Tibial artery (tissue), 4 donors: Measurements from ENCODE around the gene THSD7A.
"Not testable (repeated sequence)": the region's sequence is repeated elsewhere in the genome, so short reads cannot be mapped to it uniquely, and the experiment has no call there.

ENCODE experiments used
- DNase-seq, 2 donors: peaks; one replicate each; pipeline ENCODE4 v3.0.0-alpha.2; 2019
- H3K27ac ChIP-seq, 2 donors: fragments of 200-600 bp; sonication (generic) in 1 of 2; 1 replicate in 1 of 2; 2 replicates in 1 of 2; pipeline ENCODE4 v1.5.1; 2018 to 2019; ENCODE audit warnings: mild to moderate bottlenecking in 1 of 2
- H3K27me3 ChIP-seq, 2 donors: fragments of 200-600 bp; sonication (generic) in 1 of 2; one replicate each; pipeline versions ENCODE4 v1.5.1 to v1.6.0; 2016 to 2019
- H3K36me3 ChIP-seq, 3 donors: fragments of 200-600 bp; sonication (generic) in 2 of 3; one replicate each; pipeline ENCODE4 v1.5.1; 2016 to 2019; ENCODE audit warnings: mild to moderate bottlenecking in 2 of 3
- H3K4me1 ChIP-seq, 4 donors: fragments of 200-600 bp; sonication (generic) in 2 of 4; 1 replicate in 3 of 4; 2 replicates in 1 of 4; pipeline ENCODE4 v1.5.1; 2016 to 2019
- H3K4me3 ChIP-seq, 2 donors: fragments of 200-600 bp; sonication (generic) in 1 of 2; 1 replicate in 1 of 2; 2 replicates in 1 of 2; pipeline ENCODE4 v1.5.1; 2018 to 2019; ENCODE audit warnings: mild to moderate bottlenecking in 2 of 2
- H3K9me3 ChIP-seq, 3 donors: fragments of 200-600 bp; sonication (generic) in 1 of 3; one replicate each; pipeline ENCODE4 v1.5.1; 2016 to 2019
- intact Hi-C: fragments of 100-400 bp; cut with DNase I; formaldehyde crosslinking; loops from one replicate; pipeline ENCODE4 v1.15.0; 2023; ENCODE audit warnings: low total_unique reads
- TF ChIP-seq, protein P1 (sequence below), 2 experiments: fragments of 200-600 bp in 1 of 2; fragments of 450-650 bp in 1 of 2; IDR thresholded peaks; one replicate each; pipeline ENCODE4 v1.5.1; 2017 to 2019; ENCODE audit warnings: antibody characterized with exemption in 2 of 2, mild to moderate bottlenecking in 1 of 2, moderate library complexity in 1 of 2

THSD7A gene

DNA sequence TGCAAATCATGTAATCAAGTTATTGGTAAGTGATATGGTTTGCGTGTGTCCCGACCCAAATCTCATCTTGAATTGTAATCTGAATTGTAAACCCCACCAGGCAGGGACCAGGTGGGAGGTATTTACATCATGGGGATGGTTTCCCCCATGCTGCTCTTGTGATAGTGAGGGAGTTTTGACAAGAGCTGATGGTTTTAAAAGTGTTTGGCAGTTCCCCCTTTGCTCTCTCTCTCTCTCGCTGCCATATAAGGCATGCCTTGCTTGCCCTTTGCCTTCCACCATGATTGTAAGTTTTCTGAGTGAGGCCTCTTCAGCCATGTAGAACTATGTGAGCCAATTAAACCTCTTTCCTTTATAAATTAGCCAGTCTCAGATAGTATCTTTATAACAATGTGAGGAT, 302.6 kb downstream of the THSD7A start:
- H3K4me3 ChIP-seq, result no peak overlapping the region
- intact Hi-C loops, result no loop called here
- H3K9me3 ChIP-seq, result no peaks in the 10 kb centered on the region
- H3K27ac ChIP-seq, result no peak overlapping the region
- no peaks in the 10 kb centered on the region for H3K27me3 ChIP-seq
- no peaks in the 10 kb centered on the region for H3K36me3 ChIP-seq
- no peak for DNase-seq
- TF ChIP-seq, protein P1, sequence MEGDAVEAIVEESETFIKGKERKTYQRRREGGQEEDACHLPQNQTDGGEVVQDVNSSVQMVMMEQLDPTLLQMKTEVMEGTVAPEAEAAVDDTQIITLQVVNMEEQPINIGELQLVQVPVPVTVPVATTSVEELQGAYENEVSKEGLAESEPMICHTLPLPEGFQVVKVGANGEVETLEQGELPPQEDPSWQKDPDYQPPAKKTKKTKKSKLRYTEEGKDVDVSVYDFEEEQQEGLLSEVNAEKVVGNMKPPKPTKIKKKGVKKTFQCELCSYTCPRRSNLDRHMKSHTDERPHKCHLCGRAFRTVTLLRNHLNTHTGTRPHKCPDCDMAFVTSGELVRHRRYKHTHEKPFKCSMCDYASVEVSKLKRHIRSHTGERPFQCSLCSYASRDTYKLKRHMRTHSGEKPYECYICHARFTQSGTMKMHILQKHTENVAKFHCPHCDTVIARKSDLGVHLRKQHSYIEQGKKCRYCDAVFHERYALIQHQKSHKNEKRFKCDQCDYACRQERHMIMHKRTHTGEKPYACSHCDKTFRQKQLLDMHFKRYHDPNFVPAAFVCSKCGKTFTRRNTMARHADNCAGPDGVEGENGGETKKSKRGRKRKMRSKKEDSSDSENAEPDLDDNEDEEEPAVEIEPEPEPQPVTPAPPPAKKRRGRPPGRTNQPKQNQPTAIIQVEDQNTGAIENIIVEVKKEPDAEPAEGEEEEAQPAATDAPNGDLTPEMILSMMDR (IDR thresholded peaks at IDR 0.05), result no peak
- no peaks in the 10 kb centered on the region for H3K4me1 ChIP-seq

DNA sequence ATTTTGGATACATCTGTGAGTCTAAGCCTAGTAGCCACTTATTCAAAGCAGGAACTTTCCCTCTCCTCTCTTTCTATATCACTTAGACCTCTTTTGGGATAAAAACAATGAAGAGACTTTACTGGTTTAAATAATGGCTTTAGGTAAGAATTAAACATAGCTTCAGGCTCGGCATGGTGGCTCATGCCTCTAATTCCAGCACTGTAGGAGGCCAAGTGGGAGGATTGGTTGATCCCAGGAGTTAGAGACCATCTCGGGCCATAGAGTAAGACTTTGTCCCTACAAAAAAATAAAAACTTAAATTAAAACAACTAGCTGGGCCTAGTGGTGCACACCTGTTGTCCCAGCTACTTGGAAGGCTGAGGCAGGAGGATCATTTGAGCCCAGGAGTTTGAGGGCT, 304.3 kb downstream of the THSD7A start:
- H3K36me3 ChIP-seq, result no peaks in the 10 kb centered on the region
- H3K4me1 ChIP-seq, result no peaks in the 10 kb centered on the region
- no peak for DNase-seq
- TF ChIP-seq, protein P1 (IDR thresholded peaks at IDR 0.05), result no peak
- no peak overlapping the region for H3K4me3 ChIP-seq
- no peak overlapping the region for H3K27ac ChIP-seq
- intact Hi-C loops, result no loop called here
- no peaks in the 10 kb centered on the region for H3K27me3 ChIP-seq
- no peaks in the 10 kb centered on the region for H3K9me3 ChIP-seq

DNA sequence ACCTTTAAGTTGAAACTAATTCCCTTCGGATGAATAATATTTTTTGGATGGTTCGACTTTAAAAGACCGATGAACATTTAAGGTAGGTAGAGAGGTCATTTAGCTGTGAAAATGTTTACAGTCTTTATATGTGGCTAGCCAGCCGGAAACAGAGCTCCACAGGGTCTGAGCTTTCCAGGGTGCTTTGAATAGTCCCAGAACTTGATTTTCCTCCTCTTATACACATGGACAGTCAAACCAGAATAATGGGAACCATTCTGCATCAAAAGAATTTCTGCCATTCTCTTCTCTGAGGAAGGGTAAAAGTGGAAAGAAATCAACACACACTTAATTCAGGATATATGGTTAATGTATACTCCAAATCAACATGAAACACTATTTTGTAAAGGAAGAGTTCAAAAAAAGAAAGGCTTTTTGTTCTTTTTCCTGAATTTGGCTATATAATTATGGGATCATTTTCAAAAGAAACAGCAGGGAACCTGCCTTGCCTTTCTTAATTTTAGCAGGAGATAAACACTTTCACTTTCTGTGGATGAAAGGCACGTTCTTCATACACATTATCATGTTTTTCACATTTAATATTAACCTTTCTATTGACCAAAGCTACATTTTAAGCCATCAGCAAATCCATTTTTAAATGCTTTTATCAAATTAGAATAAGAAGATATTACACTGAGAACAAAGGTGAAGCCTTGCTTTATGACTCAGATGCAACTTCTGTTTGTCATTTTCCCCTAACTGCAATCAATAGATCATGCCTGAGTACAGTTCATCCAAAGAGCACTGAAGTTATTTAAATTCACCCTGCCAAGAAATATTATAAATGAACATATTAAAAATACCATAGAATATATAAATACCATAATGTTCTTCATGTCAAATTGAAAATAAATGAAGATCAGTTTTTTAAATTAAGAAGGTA, 307.3 kb downstream of the THSD7A start:
- H3K4me1 ChIP-seq, result no peaks in the 10 kb centered on the region
- no peak overlapping the region for H3K27ac ChIP-seq
- no peaks in the 10 kb centered on the region for H3K9me3 ChIP-seq
- TF ChIP-seq, protein P1 (IDR thresholded peaks at IDR 0.05), result no peak
- no peaks in the 10 kb centered on the region for H3K27me3 ChIP-seq
- H3K4me3 ChIP-seq, result no peak overlapping the region
- intact Hi-C loops, result no loop called here
- no peaks in the 10 kb centered on the region for H3K36me3 ChIP-seq
- no peak for DNase-seq

DNA sequence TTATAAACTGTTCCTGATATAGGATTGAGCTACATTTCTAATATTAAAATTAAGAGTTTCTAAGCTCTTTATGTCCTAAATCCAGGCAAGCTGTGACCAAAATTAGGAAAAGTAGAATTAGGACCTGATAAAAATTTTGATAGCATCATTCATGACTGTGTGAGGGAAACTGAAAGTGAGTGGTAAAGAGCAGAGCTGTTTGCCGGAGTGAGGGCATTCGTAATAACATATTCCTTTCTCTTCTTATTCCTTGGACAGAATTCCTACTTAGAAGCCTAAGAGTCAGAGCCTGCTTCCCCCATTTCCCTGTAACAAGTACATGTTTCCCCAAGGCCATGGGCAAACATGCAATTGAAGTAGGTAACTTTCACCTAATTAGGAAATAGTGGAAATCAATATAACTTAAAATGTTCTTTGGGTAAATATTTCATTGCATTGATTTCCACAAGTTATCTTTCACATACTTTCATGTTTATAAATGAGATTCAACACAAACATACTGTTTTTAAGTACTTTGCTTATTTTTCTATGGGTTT, 310.0 kb downstream of the THSD7A start:
- DNase-seq, H3K4me3 ChIP-seq, H3K9me3 ChIP-seq, intact Hi-C loops, H3K27ac ChIP-seq, H3K4me1 ChIP-seq, H3K27me3 ChIP-seq, H3K36me3 ChIP-seq: not testable (repeated sequence)

DNA sequence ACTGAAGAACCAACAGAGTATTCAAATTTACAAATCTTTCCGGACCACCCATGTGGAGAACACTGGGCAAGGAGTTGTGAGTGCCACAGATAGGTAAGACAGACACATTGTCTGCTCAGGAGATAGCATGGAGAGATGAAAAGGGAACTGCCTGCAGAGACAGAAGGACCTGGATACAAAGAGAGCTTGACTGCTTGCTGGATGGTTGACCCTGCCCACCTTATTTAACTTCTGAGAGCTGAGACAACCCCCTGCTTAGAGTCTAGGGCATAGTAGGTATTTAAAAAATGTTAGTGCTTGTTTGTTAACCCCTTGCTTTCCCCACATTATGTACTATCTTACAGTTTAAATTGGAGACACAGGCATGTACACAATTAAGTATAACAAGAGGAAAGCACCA, 314.1 kb downstream of the THSD7A start:
- TF ChIP-seq, protein P1 (IDR thresholded peaks at IDR 0.05), result no peak
- intact Hi-C loops, result no loop called here
- Histone ChIP-seq H3K9me3 (no peaks in the 10 kb centered on the region), H3K27ac (no peak overlapping the region), H3K4me3 (no peak overlapping the region), H3K27me3 (no peaks in the 10 kb centered on the region), H3K36me3 (no peaks in the 10 kb centered on the region), H3K4me1 (no peaks in the 10 kb centered on the region)
- DNase-seq, result no peak

DNA sequence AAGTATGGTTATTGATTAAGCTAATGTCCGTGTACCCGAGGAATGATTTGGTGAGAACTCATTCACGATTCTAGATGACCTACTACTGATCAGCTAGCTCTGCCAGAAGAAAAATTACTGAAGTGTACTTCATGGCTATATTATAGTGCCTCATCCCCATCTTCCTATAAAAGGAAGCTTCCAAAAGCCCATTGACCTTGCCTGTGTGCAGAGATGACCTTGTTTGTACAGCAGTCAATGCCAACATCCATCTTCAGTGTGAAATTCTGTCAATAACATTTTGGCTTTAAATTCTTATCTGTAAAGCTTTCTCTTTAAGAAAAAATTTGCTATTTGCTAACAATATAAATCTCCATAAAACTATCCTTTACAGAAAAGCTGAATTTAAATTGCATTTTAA, 315.7 kb downstream of the THSD7A start:
- H3K36me3 ChIP-seq, result no peaks in the 10 kb centered on the region
- intact Hi-C loops, result no loop called here
- H3K4me1 ChIP-seq, result no peaks in the 10 kb centered on the region
- no peak for DNase-seq
- H3K9me3 ChIP-seq, result no peaks in the 10 kb centered on the region
- no peak overlapping the region for H3K4me3 ChIP-seq
- TF ChIP-seq, protein P1 (IDR thresholded peaks at IDR 0.05), result no peak
- no peak overlapping the region for H3K27ac ChIP-seq
- H3K27me3 ChIP-seq, result no peaks in the 10 kb centered on the region
